K562 (cell line): ENCODE data around the gene MLLT6. TPM values are rescaled to one million over a fixed set of nuclear protein-coding genes. Genes with fewer than 3 reads are reported as not detected.

Experiments used
- CREB1 ChIP-seq, 2 experiments: sonication (generic) in 1 of 2; formaldehyde crosslinking in 1 of 2; IDR thresholded peaks; 2 replicates each; pipeline versions ENCODE4 v1.6.1 to v1.8.0; 2012 to 2022; ENCODE audit warnings: inconsistent platforms in 1 of 2, mild to moderate bottlenecking in 1 of 2, missing genetic modification reagents in 1 of 2, moderate library complexity in 1 of 2
- JUND ChIP-seq, 2 experiments: IDR thresholded peaks; 2 replicates in 1 of 2; 3 replicates in 1 of 2; pipeline ENCODE4 v1.6.1; 2011; ENCODE audit warnings: borderline replicate concordance in 2 of 2, low read depth in 2 of 2, low read length in 2 of 2, improper control_type of control experiment in 1 of 2, missing biosample characterization in 1 of 2, missing genetic modification characterization in 1 of 2, missing genetic modification reagents in 1 of 2
- RCOR1 ChIP-seq, 2 experiments: IDR thresholded peaks; 2 replicates each; pipeline ENCODE4 v1.6.1; 2012; ENCODE audit warnings: low read depth in 2 of 2, low read length in 2 of 2, borderline replicate concordance in 1 of 2, improper control_type of control experiment in 1 of 2
- SMARCA4 ChIP-seq: fragments of 450-650 bp; IDR thresholded peaks from 2 replicates; pipeline ENCODE4 v1.6.1; 2016
- TEAD2 ChIP-seq: fragments of 450-650 bp; IDR thresholded peaks from 2 replicates; pipeline ENCODE4 v1.6.1; 2016; ENCODE audit warnings: missing genetic modification characterization, control low read depth, missing compliant biosample characterization
- WHSC1 ChIP-seq: IDR thresholded peaks from one replicate; pipeline ENCODE4 v1.6.1; 2012; ENCODE audit warnings: low read length, control low read depth, inconsistent platforms
- ZNF134 ChIP-seq: fragments of 250-450 bp; sonication (Bioruptor Pico); conservative IDR thresholded peaks from 2 replicates; pipeline ENCODE4 v1.4.0; 2020
- ZNF23 ChIP-seq: fragments of 250-450 bp; sonication (Bioruptor Pico); IDR thresholded peaks from 2 replicates; pipeline ENCODE4 v1.4.0; 2020; ENCODE audit warnings: mild to moderate bottlenecking
- polyA plus RNA-seq, 8 experiments: library from polyadenylated mRNA; depleted of rRNA in 4 of 8; stranded (reverse) in 5 of 8; unstranded in 3 of 8; fragments of >200 nt; fragmentation: Nextera tagmentation in 2 of 8; fragmentation: Illumina TruSeq in 1 of 8; extraction: Ambion mirVana in 2 of 8; extraction: Trizol in 1 of 8; gene quantifications; 2 replicates each; pipeline versions ENCODE4 v1.2.1 to v1.2.3, GENCODE V29; 2011 to 2014; ENCODE audit warnings: inconsistent platforms in 1 of 8, missing spikeins in 1 of 8
- total RNA-seq, 7 experiments: library from RNA; depleted of rRNA in 6 of 7; stranded (reverse); fragments of >200 nt in 6 of 7; fragmentation: Illumina TruSeq in 2 of 7; extraction: Trizol in 2 of 7; gene quantifications; 2 replicates each; pipeline versions ENCODE4 v1.2.1 to v1.2.3, GENCODE V29; 2011 to 2021; ENCODE audit warnings: low replicate concordance in 1 of 7
- TF ChIP-seq, protein P1 (sequence below): sonication (generic); formaldehyde crosslinking; IDR thresholded peaks from 2 replicates; pipeline ENCODE4 v1.9.0; 2022; ENCODE audit warnings: mild to moderate bottlenecking, missing genetic modification reagents
- TF ChIP-seq, protein P2 (sequence below): fragments of 450-650 bp; IDR thresholded peaks from 2 replicates; pipeline ENCODE4 v1.6.1; 2016; ENCODE audit warnings: antibody characterized with exemption
- TF ChIP-seq, protein P3 (sequence below): sonication (generic); formaldehyde crosslinking; IDR thresholded peaks from 2 replicates; pipeline ENCODE4 v1.4.0; 2020; ENCODE audit warnings: mild to moderate bottlenecking, missing genetic modification reagents
- TF ChIP-seq, protein P4 (sequence below): fragments of 250-450 bp; sonication (Bioruptor Pico); IDR thresholded peaks from 2 replicates; pipeline ENCODE4 v1.4.0; 2020
- TF ChIP-seq, protein P5 (sequence below): fragments of 250-450 bp; sonication (Bioruptor Pico); IDR thresholded peaks from 2 replicates; pipeline ENCODE4 v1.8.0; 2021; ENCODE audit warnings: moderate library complexity, mild to moderate bottlenecking, inconsistent platforms
- TF ChIP-seq, protein P6 (sequence below), 3 experiments: fragments of 200-800 bp in 1 of 3; sonication (Bioruptor generic) in 1 of 3; sonication (generic) in 1 of 3; formaldehyde crosslinking in 1 of 3; IDR thresholded peaks; 2 replicates each; pipeline versions ENCODE4 v1.6.1 to v1.8.0; 2016 to 2022; ENCODE audit warnings: mild to moderate bottlenecking in 2 of 3, missing compliant biosample characterization in 2 of 3, missing genetic modification characterization in 2 of 3, missing genetic modification reagents in 1 of 3

MLLT6 gene
- total and polyA plus RNA-seq, 9 of the 15 experiments (the other 6 are each of a cell fraction or from before 2014, with no cell fraction given): 3.1 to 71.7 (median 30.0) TPM

DNA sequence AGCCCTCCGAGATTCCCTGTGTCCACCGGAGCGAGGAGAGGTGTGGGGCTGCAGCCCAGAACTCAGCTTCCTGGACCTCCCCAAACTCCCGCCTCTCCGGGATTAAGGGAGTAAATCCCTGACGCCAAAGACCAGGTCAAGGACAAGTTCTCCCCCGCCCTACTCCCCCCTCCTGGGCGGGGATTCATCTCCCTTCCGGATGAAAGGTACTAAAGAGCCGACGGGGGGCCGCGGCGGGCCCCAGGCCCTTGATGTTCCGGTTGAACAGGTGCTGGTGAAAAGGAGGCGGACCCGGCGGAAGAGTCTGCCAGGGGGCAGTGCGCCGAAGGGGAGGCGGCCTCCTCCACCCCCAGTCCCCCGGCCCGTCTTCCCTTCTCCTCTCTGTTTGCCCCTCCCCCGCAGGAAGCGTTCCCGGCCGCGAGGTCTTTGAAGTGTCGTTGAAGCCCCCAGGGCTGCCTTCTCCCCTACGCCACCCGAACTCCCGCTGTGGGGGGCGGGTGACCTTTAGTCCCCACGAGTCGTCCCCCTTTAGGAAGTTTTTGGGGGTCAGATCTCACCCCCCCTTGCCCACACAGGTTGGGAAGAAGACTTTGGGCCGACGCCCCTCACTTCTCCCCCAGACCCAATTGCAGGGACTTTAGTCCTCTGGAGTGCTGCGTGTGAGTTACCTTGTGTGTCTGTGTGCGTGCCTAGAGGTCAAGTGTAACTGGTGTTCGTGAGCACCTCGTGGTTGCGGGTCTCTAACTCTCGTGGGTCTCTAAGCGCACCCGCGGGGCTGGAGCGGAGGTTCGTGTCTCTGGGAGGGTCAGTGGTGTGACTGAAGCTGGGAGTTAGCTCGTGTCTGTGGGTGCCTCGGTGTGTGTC, 1.1 kb upstream of the MLLT6 start (continued):
- TF ChIP-seq, protein P1, sequence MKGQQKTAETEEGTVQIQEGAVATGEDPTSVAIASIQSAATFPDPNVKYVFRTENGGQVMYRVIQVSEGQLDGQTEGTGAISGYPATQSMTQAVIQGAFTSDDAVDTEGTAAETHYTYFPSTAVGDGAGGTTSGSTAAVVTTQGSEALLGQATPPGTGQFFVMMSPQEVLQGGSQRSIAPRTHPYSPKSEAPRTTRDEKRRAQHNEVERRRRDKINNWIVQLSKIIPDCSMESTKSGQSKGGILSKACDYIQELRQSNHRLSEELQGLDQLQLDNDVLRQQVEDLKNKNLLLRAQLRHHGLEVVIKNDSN (CRISPR knock-in tag): no peak
- TF ChIP-seq, protein P2, sequence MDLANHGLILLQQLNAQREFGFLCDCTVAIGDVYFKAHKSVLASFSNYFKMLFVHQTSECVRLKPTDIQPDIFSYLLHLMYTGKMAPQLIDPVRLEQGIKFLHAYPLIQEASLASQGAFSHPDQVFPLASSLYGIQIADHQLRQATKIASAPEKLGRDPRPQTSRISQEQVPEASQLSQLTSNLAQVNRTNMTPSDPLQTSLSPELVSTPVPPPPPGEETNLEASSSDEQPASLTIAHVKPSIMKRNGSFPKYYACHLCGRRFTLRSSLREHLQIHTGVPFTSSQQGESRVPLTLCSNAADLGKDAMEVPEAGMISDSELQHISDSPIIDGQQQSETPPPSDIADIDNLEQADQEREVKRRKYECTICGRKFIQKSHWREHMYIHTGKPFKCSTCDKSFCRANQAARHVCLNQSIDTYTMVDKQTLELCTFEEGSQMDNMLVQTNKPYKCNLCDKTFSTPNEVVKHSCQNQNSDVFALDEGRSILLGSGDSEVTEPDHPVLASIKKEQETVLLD: no peak
- TF ChIP-seq, protein P3, sequence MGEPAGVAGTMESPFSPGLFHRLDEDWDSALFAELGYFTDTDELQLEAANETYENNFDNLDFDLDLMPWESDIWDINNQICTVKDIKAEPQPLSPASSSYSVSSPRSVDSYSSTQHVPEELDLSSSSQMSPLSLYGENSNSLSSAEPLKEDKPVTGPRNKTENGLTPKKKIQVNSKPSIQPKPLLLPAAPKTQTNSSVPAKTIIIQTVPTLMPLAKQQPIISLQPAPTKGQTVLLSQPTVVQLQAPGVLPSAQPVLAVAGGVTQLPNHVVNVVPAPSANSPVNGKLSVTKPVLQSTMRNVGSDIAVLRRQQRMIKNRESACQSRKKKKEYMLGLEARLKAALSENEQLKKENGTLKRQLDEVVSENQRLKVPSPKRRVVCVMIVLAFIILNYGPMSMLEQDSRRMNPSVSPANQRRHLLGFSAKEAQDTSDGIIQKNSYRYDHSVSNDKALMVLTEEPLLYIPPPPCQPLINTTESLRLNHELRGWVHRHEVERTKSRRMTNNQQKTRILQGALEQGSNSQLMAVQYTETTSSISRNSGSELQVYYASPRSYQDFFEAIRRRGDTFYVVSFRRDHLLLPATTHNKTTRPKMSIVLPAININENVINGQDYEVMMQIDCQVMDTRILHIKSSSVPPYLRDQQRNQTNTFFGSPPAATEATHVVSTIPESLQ (CRISPR knock-in tag): 0 out of 2 replicates have a peak, but pooled peaks have one; percentile 52
- TF ChIP-seq, protein P4, sequence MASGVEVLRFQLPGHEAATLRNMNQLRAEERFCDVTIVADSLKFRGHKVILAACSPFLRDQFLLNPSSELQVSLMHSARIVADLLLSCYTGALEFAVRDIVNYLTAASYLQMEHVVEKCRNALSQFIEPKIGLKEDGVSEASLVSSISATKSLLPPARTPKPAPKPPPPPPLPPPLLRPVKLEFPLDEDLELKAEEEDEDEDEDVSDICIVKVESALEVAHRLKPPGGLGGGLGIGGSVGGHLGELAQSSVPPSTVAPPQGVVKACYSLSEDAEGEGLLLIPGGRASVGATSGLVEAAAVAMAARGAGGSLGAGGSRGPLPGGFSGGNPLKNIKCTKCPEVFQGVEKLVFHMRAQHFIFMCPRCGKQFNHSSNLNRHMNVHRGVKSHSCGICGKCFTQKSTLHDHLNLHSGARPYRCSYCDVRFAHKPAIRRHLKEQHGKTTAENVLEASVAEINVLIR: no peak
- TF ChIP-seq WHSC1 (no peak), JUND (IDR thresholded peaks at IDR 0.05; ENCODE audit: borderline replicate concordance, low read depth, low read length) (peak; percentile 38; the same call in 1 of the 2 replicates), JUND (tag; IDR thresholded peaks at IDR 0.05; ENCODE audit: borderline replicate concordance, low read depth, low read length) (no peak; the same call in 2 of the 3 replicates), RCOR1 (IDR thresholded peaks at IDR 0.05; ENCODE audit: borderline replicate concordance in 1 of 2, low read depth in 2 of 2, low read length in 2 of 2) (peak in 1 of 2 experiments; percentile 88; a peak in 2 of 4 replicates), ZNF23 (CRISPR knock-in tag) (no peak), CREB1 (IDR thresholded peaks at IDR 0.05) (no peak), CREB1 (CRISPR knock-in tag; IDR thresholded peaks at IDR 0.05) (no peak), SMARCA4 (no peak), TEAD2 (tag) (no peak), ZNF134 (CRISPR knock-in tag) (no peak)
- TF ChIP-seq, protein P5, sequence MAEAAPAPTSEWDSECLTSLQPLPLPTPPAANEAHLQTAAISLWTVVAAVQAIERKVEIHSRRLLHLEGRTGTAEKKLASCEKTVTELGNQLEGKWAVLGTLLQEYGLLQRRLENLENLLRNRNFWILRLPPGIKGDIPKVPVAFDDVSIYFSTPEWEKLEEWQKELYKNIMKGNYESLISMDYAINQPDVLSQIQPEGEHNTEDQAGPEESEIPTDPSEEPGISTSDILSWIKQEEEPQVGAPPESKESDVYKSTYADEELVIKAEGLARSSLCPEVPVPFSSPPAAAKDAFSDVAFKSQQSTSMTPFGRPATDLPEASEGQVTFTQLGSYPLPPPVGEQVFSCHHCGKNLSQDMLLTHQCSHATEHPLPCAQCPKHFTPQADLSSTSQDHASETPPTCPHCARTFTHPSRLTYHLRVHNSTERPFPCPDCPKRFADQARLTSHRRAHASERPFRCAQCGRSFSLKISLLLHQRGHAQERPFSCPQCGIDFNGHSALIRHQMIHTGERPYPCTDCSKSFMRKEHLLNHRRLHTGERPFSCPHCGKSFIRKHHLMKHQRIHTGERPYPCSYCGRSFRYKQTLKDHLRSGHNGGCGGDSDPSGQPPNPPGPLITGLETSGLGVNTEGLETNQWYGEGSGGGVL: no peak
- TF ChIP-seq, protein P6, sequence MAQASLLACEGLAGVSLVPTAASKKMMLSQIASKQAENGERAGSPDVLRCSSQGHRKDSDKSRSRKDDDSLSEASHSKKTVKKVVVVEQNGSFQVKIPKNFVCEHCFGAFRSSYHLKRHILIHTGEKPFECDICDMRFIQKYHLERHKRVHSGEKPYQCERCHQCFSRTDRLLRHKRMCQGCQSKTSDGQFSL (CRISPR knock-in tag; IDR thresholded peaks at IDR 0.05): peak; percentile 72
- TF ChIP-seq, protein P6 (tag; IDR thresholded peaks at IDR 0.05): peak in 1 of 2 experiments; percentile 74; a peak in 2 of 4 replicates
